HG03521 (cell line): ENCODE data around the gene ZNF578.
"Not testable (repeated sequence)": the region's sequence is repeated elsewhere in the genome, so short reads cannot be mapped to it uniquely, and the experiment has no call there.

Source experiments
- ATAC-seq: cut with Tn5 transposase; IDR thresholded peaks from one replicate; pipeline ENCODE4 v1.9.1; 2021; ENCODE audit warnings: mild to moderate bottlenecking, moderate library complexity; ENCODE audit not compliant: unreplicated experiment

Gene ZNF578

GRCh38 chr19:52507266-52507665, 53.9 kb downstream of the ZNF578 start:
- no peak for ATAC-seq

- no peak for ATAC-seq
These were observed 62.8 kb downstream of the ZNF578 start for GRCh38 chr19:52516191-52516590.

GRCh38 chr19:52518646-52519045, 65.3 kb downstream of the ZNF578 start:
- no peak for ATAC-seq

- not testable (repeated sequence) for ATAC-seq
These were observed 65.8 kb downstream of the ZNF578 start for GRCh38 chr19:52519175-52519574.

DNA sequence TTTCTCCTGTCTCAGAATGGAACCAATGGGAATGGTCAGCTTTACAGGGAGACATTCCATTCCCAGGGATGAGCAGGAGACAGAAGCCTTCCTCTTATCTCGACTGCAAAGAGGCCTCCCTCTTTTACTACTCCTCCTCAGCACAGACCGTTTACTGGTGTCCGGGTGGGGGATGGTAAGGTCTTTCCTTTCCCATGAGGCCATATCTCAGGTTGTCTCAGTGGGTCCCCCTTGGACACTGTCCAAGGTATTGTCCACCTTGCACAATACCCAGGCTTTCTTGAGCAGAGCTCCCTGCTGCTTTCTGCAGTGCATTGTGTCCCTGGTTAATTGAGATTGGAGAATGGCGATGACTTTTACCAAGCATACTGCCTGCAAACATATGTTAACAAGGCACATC, 66.7 kb downstream of the ZNF578 start:
- ATAC-seq: no peak

GRCh38 chr19:52522551-52522950, 69.2 kb downstream of the ZNF578 start:
- ATAC-seq: no peak

DNA sequence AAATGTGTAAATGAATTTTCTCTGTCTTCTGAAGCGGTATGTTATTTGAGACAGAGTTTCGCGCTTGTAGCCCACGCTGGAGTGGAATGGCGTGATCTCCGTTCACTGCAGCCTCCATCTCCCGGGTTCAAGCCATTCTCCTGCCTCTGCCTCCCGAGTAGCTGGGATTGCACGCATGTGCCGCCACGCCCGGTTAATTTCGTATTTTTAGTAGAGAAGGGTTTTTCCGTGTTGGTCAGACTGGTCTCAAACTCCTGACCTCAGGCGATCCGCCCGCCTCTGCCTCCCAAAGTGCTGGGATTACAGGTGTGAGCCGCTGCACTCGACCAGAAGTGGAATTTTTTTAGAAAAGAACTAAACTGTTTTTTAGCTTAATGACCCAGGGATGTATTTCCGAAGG, 70.7 kb downstream of the ZNF578 start:
- ATAC-seq: no peak

DNA sequence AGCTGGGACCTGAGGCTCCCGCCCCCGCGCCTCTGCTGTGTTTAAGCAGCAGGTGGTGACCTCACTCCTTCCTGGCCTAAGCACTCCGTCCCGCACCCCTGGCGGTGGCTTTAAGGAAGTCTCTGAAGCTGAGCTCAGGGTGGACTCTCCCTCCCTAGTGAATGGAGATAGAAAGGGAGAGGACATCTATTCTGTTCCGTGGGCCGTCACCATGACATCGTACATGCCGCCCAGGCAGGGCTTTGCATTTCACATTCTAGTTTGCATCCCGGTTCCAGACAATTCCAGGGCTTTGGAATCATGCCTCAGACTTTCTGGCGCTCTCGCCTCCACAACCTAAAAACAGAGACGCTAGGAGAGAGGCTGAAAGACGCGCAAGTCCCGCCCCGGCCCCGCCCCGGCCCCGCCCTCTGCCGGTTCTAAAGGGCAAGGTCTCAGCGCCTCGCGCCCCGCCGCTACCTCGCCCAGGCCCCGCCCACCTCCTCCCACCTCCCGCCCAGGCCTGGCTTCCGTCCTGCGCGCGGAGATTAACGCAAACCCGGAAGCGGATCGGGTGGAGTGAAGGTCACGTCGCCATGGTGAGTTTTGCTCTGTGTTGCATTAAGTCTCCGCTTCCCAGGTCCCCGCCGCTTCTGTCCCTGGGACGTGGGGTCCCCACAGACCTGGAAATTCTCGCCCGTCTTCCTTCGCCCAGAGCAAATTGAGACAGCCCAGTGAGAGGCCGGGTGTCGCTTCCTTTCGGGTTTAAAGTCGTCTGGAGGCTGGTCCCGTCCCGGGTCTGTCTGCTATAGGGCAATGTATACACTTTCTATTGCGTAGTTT, 74.0 kb downstream of the ZNF578 start, which contains the start of gene ZNF808:
TSS of gene ZNF808 (plus strand) at position 535 of the 822 bp plus-strand sequence. CDS start 15,617 bp downstream, outside the sequence.
- ATAC-seq: peak; percentile 82

DNA sequence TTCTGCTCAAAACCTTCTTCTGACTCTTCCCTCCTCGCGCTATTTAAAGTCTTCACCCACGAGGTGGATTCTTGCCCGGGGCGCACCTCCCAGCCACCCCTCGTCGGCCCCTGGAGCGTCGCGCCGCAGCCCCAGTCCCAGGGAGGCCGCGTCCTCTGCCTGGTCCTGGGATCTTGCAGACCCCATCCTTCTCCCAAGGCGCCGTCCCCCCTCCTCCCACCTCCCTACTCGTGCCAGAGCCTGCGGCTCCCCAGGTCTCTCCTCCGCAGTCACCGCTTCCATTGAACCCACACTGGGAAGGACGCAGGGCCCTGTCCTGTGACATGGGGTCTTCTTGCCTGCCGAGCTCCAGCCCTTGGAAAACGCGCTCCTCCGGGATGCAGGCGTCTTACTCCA, 74.6 kb downstream of the ZNF578 start:
- peak; percentile 11 for ATAC-seq

- ATAC-seq: no peak
These were observed 79.1 kb downstream of the ZNF578 start for GRCh38 chr19:52532480-52532879.

DNA sequence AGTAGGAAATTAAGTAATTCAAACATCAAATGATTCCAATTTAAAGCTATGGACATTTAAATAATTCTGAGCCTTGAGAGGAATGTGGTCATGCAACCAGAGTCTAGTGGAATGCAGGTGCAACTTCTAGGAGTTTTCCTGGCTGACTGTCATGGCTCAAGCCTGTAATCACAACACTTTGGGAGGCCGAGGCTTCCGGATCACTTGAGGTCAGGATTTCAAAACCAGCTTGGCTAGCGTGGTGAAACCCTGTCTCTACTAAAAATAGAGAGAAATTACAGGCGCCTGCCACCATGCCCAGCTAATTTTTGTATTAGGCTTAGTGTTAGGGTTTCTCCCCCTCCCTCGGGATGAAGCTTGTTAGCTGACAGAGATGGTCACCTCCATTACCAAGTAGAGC, 80.5 kb downstream of the ZNF578 start:
- ATAC-seq: no peak

DNA sequence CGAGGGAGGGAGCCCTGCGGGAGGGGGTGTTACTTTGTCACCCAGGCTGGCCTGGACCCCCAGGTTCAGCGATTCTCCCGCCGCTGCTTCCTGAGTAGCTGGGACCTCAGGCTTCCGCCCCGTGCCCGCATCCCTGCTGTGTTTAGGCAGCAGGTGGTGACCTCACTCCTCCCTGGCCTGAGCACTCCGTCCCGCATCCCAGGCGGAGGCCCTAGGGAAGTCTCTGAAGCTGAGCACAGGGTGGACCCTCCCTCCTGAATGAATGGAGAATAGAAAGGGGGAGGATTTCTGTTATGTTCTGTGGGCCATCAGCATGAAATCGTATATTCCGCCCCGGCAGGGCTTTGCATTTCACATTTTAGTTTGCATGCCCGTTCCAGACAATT, 82.0 kb downstream of the ZNF578 start:
- ATAC-seq: peak; percentile 13

DNA sequence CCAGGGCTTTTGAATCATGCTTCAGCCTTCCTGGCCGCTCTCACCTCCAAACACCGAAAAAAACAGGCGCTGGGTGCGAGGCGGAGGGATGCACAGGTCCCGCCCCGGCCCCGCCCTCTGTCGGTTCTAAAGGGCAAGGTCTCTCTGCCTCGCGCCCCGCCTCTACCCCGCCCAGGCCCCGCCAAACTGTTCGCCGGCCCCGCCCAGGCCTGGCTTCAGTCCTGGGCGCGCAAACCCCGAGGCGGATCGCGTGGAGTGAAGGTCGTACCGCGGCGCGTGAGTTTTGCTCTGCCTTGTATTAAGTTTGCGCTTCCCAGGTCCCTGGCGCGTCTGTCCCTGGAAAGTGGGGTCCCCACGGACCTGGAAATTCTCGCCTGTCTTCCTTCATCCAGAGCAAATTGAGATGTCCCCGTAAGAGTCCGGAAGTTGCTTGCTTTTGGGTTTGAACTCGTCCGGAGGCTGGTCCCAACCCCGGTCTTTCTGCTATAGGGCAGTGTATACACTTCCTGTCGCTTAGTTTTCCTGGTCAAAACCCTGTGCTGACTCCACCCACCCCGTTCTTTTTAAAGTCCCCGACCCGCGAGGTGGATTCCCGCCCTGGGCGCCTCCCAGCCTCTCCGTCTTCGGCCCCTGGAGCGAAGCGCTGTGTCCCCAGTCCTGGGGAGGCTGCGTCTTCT, 82.6 kb downstream of the ZNF578 start:
- peak; percentile 90 for ATAC-seq

DNA sequence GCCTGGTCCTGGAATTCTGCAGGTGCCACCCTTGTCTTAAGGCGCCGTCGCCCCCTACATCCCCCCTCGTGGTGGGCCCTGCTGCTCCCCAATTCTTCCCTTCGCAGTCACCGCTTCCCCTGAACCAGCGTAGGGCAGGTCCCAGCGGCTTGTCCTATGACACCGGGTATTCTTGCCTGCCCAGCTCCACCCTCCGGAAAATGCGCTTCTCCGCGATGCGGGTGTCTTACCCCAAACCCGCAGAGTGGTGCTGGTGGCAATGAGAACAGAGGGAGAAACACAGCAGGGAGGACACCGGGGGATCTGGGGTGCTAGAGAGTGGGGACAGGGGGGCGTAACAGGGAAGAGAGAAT, 83.1 kb downstream of the ZNF578 start:
- ATAC-seq: no peak

GRCh38 chr19:52538815-52539214, 85.5 kb downstream of the ZNF578 start:
- not testable (repeated sequence) for ATAC-seq

DNA sequence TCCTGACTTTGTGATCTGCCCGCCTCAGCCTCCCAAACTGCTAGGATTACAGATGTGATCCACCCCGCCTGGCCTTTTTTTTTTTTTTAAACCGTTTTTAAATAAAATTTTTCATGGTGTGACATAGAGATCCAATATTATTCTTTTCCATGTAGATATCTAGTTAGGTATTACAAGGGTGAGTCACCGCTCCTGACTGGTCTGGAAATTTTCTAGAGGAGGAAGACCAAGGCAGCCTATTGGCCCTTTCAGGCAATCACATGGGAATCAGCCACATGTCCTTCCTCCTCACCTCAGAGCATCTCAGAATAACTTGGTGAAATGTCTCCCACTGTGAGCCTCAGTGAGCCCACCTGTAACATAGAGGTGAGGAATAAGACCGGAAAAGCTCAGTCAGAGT, 87.8 kb downstream of the ZNF578 start:
- not testable (repeated sequence) for ATAC-seq

GRCh38 chr19:52541608-52542007, 88.3 kb downstream of the ZNF578 start:
- no peak for ATAC-seq

- ATAC-seq: not testable (repeated sequence)
These were observed 89.2 kb downstream of the ZNF578 start for GRCh38 chr19:52542541-52542940.

DNA sequence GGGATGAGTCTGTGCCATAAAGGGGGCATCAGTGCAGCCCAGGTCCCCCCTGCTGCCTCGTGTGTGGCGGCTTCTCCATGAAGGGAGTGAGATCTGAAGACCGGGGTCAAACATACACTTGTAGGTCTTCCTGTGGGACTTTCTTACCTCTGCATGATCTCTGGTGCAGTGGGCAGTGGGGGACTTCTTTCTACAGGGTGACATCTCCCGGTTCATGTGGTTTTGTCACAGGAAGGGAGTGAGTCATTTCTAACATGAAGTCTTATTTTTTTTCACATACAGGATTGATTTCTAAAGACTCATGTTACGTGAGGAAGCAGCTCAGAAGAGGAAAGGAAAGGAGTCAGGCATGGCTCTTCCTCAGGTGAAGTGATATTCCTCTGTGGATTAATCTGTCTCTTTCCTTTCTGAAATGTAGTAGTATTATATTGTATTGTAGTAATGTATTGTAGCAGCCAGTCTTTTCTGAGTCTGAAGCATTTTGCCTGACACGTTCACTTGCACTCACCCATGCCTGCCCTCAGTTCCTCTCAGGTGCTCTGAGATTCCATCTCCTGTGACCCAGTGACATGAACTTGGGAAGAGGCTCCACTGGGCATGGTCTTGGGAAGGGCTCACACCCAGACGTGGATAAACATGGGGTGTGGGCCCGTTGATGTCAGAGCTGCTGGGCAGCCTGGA, 89.8 kb downstream of the ZNF578 start:
- no peak for ATAC-seq

- no peak for ATAC-seq
These were observed 101.0 kb downstream of the ZNF578 start for GRCh38 chr19:52554216-52554971.
